ENCODE results near the gene SMCO4.

The SMCO4 gene

GRCh38 chr11:93504110-93505095 is 38.8 kb downstream of the SMCO4 start:
- no peak for DNase-seq (ENCODE audit: low read depth in 3 of 3)

- no peak for DNase-seq (ENCODE audit: low read depth in 3 of 3)
Observed at GRCh38 chr11:93501856-93502255, 41.3 kb downstream of the SMCO4 start.

- DNase-seq (ENCODE audit: low read depth in 3 of 3), result no peak
Observed at GRCh38 chr11:93500759-93501158, 42.4 kb downstream of the SMCO4 start.

DNA sequence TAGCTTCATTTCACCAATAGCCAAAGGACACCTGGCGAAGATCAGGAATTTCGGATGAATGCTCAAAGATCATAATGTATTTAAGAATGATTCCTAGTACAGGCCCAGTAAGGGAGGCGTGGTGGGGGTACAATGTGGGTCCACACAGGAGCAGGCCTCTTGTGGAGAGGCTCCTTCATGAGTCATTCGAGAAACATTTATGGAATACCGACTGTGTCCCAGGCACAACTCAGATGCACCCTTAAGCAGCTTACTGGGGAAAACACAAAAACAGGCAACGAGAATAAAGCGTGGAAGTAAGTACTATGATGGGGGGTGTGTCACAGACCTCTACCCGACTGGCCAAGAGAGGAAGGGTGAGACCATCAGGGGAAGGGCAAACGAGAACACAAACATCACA is 44.5 kb downstream of the SMCO4 start:
- DNase-seq (ENCODE audit: low read depth in 3 of 3), result no peak

- DNase-seq (ENCODE audit: low read depth in 3 of 3), result no peak
Observed at GRCh38 chr11:93498161-93498560, 45.0 kb downstream of the SMCO4 start.

DNA sequence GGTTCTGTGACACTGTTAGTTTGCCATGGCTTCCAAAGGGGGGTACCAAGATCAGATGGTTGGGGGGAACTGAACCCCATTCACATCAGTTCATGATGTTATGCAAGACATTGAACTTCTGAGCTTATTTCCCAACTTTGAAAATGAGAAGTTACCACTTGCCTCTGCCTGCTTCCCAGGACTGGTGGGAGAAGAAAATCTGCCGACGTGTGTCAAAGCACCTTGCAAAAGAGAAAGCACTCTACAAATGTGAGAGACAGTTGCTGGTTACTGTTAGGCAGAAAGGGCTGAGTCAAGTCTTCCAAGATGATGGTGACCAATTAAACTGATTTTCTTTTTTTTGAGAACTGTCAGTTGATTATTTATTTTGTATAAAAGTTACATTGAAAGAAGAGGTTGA is 45.6 kb downstream of the SMCO4 start:
- no peak for DNase-seq (ENCODE audit: low read depth in 3 of 3)

- DNase-seq (ENCODE audit: low read depth in 3 of 3), result no peak
Observed at GRCh38 chr11:93494357-93494756, 48.8 kb downstream of the SMCO4 start.

- DNase-seq (ENCODE audit: low read depth in 3 of 3), result no peak
Observed at GRCh38 chr11:93493252-93493897, 49.8 kb downstream of the SMCO4 start.

- no peak for DNase-seq (ENCODE audit: low read depth in 3 of 3)
Observed at GRCh38 chr11:93492464-93493251, 50.5 kb downstream of the SMCO4 start.

DNA sequence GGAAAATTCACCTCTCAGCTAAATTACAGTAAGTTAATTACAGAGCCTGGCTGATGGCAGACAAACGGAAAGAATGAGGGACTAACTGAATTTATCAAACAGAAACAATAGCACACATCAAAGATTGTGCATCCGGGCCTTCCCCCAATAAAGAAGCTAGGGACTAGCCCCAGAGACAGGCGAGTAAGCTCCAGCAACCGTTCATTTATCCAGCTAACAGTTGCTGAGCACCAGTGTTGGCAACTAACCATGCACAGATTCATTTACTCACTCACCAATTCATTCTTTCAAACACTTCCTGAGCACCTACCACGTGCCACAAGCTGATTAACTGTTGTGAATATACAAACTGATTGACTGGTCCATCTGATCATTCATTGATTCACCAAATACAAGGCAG is 51.2 kb downstream of the SMCO4 start:
- no peak for DNase-seq (ENCODE audit: low read depth in 3 of 3)

GRCh38 chr11:93490996-93491618 is 52.1 kb downstream of the SMCO4 start:
- DNase-seq (ENCODE audit: low read depth in 3 of 3), result no peak

GRCh38 chr11:93489841-93490240 is 53.4 kb downstream of the SMCO4 start:
- DNase-seq (ENCODE audit: low read depth in 3 of 3), result no peak

DNA sequence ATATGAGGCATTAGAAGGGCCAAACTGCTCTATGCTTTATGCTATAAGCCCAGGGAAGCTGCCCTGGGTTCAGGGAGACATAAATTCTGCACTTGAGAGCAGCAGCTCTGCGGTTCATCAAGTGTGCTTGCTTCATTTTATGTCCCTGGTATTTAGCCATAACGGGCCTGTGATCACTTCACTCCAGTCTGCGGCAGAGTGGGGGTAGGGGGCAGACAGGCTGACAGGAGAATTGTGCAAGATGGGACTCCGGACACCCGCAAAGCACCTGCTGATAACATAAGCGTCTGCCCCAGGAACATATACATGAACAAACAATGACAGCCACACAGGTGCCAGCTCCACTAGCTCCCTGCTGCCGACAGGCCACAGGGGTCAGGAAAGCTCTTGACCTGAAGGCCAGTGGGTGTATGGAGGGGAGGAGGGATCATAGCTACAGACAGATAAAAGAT is 56.1 kb downstream of the SMCO4 start:
- DNase-seq (ENCODE audit: low read depth in 3 of 3), result no peak

DNA sequence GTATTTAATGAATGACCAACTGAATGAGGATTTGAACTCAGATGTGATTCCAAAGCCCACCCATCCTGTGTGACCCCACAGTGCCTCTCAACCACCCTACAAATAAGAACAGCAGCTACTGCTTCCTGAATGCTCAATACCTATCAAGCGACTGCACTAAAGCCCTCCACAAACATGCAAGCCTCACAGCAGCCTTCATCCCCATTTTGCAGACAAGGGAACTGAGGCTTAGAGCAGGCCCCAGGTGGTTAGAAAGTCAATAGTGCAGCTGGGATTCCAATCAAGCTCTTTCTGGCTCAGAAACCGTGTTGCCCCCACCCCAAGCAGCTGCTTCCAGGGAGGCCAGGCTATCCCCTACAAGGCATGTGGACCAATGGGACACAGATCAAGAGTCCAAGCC is 57.2 kb downstream of the SMCO4 start:
- DNase-seq (ENCODE audit: low read depth in 3 of 3), result no peak

DNA sequence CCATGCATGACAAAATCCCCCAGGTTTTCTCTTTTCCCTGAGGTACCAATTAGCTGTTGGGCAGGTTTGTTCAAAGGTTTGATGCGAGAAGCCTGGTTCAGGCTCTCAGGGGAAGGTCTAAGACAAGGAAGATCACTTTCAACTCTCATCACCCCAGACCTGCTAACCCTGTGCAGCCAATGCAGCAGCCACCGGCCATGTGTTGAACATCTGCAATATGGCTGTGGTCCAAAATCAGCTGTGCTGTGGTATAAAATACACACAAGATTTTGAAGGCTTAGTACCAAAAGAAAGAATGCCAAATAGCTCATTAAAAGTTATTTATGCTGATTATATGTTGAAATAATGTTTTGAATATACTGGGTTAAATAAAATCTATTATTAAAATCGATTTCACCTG is 58.5 kb downstream of the SMCO4 start:
- DNase-seq (ENCODE audit: low read depth in 3 of 3), result no peak

DNA sequence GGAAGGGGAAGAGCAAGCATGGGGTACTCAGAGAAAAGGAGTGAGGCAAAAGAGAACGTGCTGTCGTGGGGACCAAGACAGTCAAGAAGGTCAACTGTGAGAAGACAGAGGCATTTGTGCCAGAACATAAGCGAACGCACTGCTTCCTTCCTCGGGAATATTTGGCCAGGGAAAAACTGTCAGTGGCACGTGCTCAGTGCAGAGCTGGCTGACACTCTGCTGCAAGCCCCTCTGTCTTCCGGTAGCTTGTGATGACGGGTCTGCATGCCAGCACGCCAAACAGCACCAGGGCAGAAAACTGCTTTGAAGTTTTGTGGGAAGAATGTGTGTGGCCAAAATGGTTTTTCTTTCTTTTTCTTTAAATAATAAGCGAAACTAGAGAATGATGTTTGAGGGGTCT is 60.6 kb downstream of the SMCO4 start:
- no peak for DNase-seq (ENCODE audit: low read depth in 3 of 3)

DNA sequence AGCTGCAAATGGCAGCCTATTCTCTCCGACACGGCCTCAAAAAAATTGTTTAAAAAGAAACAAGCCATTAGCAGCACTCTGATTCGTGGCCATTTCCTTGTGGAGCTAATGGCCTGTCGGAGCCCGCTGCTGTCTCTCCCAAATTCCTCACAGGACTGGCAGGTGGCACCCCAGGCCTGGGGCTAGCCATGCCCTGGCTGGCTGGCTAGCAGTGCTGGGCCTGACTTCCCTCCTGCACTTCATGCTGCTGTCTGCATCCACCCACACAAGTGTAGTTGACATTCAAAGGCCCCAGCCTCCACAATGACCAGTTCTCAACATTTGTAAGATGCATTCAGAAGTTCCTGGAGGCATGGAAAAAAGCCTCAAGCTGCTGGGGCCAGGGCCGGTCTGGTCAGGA is 61.5 kb downstream of the SMCO4 start:
- DNase-seq (ENCODE audit: low read depth in 3 of 3), result no peak

DNA sequence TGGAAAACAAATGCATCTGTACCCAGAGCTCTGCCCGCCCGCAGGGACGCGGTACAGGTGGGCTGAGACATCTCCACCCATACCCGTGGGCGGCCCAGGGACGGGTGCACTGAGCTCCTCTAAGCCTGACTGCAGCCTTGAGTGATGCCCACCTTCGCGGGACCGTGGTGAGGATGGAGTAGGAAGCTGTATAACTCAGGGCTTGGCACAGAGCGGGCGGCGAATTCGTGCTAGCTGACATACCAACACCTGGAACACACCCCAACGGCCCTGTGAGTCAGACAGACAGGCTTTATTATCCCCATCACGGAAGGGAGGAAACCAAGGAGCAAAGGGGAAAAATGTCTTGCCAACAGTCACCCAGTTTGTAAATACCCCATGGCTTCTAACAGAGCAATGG is 61.9 kb downstream of the SMCO4 start:
- DNase-seq (ENCODE audit: low read depth in 3 of 3), result no peak

GRCh38 chr11:93480756-93481155 is 62.4 kb downstream of the SMCO4 start:
- no peak for DNase-seq (ENCODE audit: low read depth in 3 of 3)

GRCh38 chr11:93480256-93480655 is 62.9 kb downstream of the SMCO4 start:
- DNase-seq (ENCODE audit: low read depth in 3 of 3), result no peak

GRCh38 chr11:93478841-93479240 is 64.3 kb downstream of the SMCO4 start:
- no peak for DNase-seq (ENCODE audit: low read depth in 3 of 3)
